Measurements from ENCODE around the gene RABL2B. TPM values are rescaled to one million over a fixed set of nuclear protein-coding genes. Genes with fewer than 3 reads are reported as not detected.

The RABL2B gene
- total and polyA plus RNA-seq, 2 experiments from 2014 or later: 18.4 to 23.6 TPM

DNA sequence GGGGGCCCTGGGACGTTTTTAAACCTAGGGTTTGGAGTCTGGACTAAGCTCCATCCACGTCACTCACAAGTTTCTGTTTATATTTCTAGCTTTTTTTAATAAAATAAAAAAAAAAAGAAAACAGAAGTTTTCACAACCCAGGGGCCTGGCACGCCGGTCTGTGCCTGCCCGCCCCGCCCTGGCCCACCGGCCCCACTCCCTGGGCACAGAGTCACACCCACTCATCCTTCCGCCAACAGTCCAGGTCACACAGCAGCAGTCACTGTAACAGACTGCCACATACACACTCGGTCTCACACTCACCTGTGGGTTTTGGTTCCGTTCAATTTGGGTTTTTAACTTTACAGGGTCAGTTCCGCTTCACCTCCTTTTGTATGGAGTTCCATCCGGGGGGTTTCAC is 50.8 kb downstream of the RABL2B start:
- Histone ChIP-seq H3K9me2 (ENCODE audit: insufficient read depth) (no peaks in the 10 kb centered on the region), H3K79me2 (ENCODE audit: insufficient read depth) (no peaks in the 10 kb centered on the region), H3K27ac (no peak overlapping the region), H3K4me2 (ENCODE audit: unreplicated experiment) (no peak overlapping the region), H3K9me3 (ENCODE audit: low read depth) (no peaks in the 10 kb centered on the region), H3K4me1 (ENCODE audit: insufficient read depth) (no peaks in the 10 kb centered on the region), H3K27me3 (replicated peaks; ENCODE audit: insufficient read depth) (no peaks in the 10 kb centered on the region; the same call in 1 of the 2 replicates), H2AFZ (no peak overlapping the region), H3K36me3 (ENCODE audit: low read depth) (no peaks in the 10 kb centered on the region), H3K4me3 (no peak overlapping the region), H3K9ac (no peak overlapping the region), H4K20me1 (ENCODE audit: insufficient read depth) (no peaks in the 10 kb centered on the region), H3F3A (ENCODE audit: insufficient read depth) (no peaks in the 10 kb centered on the region)
- DNase-seq: no peak
- TF ChIP-seq EZH2 (IDR thresholded peaks at IDR 0.05; ENCODE audit: insufficient read depth, poor library complexity, severe bottlenecking) (no peak), EZH2phosphoT487 (IDR thresholded peaks at IDR 0.05; ENCODE audit: insufficient read depth, low read depth) (no peak)
- WGBS, 2 experiments (ENCODE audit: low coverage in 1 of 2, low lambda C conversion rate in 2 of 2, missing lambda C conversion rate in 2 of 2): 58 to 60% methylated on average over 11 to 12 of the region's 12 CpGs
- in situ Hi-C loops (cut with MboI): no loop called here

GRCh38 chr22:50731811-50732624 is 51.4 kb downstream of the RABL2B start:
- no peak overlapping the region for H3K4me2 ChIP-seq (ENCODE audit: unreplicated experiment)
- in situ Hi-C loops (cut with MboI): no loop called here
- peak overlapping the region; percentile 83 for H2AFZ ChIP-seq
- DNase-seq: peak; percentile 66
- WGBS, 2 experiments (ENCODE audit: low coverage in 1 of 2, low lambda C conversion rate in 2 of 2, missing lambda C conversion rate in 2 of 2): 34 to 41% methylated on average over 25 to 31 of the region's 32 CpGs
- H3K27ac ChIP-seq: no peak overlapping the region
- no peaks in the 10 kb centered on the region for H3F3A ChIP-seq (ENCODE audit: insufficient read depth)
- no peaks in the 10 kb centered on the region for H3K9me2 ChIP-seq (ENCODE audit: insufficient read depth)
- no peaks in the 10 kb centered on the region for H3K4me1 ChIP-seq (ENCODE audit: insufficient read depth)
- no peaks in the 10 kb centered on the region for H3K36me3 ChIP-seq (ENCODE audit: low read depth)
- no peaks in the 10 kb centered on the region for H3K79me2 ChIP-seq (ENCODE audit: insufficient read depth)
- TF ChIP-seq EZH2phosphoT487 (IDR thresholded peaks at IDR 0.05; ENCODE audit: insufficient read depth, low read depth) (no peak), EZH2 (IDR thresholded peaks at IDR 0.05; ENCODE audit: insufficient read depth, poor library complexity, severe bottlenecking) (no peak)
- no peaks in the 10 kb centered on the region for H4K20me1 ChIP-seq (ENCODE audit: insufficient read depth)
- no peaks in the 10 kb centered on the region; the same call in 1 of the 2 replicates for H3K27me3 ChIP-seq (replicated peaks; ENCODE audit: insufficient read depth)
- H3K4me3 ChIP-seq: peak overlapping the region; percentile 40
- H3K9ac ChIP-seq: peak overlapping the region; percentile 43
- H3K9me3 ChIP-seq (ENCODE audit: low read depth): no peaks in the 10 kb centered on the region

GRCh38 chr22:50730941-50731661 is 52.3 kb downstream of the RABL2B start:
- Histone ChIP-seq H3K4me2 (ENCODE audit: unreplicated experiment) (no peak overlapping the region), H4K20me1 (ENCODE audit: insufficient read depth) (no peaks in the 10 kb centered on the region), H3K9me2 (ENCODE audit: insufficient read depth) (no peaks in the 10 kb centered on the region), H3F3A (ENCODE audit: insufficient read depth) (no peaks in the 10 kb centered on the region), H3K9ac (peak overlapping the region; percentile 43; the same call in 1 of the 2 replicates), H3K27me3 (replicated peaks; ENCODE audit: insufficient read depth) (no peaks in the 10 kb centered on the region), H3K27ac (no peak overlapping the region), H3K79me2 (ENCODE audit: insufficient read depth) (no peaks in the 10 kb centered on the region), H3K9me3 (ENCODE audit: low read depth) (no peaks in the 10 kb centered on the region), H2AFZ (peak overlapping the region; percentile 83; the same call in 1 of the 2 replicates), H3K4me1 (ENCODE audit: insufficient read depth) (no peaks in the 10 kb centered on the region), H3K36me3 (ENCODE audit: low read depth) (no peaks in the 10 kb centered on the region), H3K4me3 (no peak overlapping the region)
- no peak for TF ChIP-seq EZH2 (IDR thresholded peaks at IDR 0.05; ENCODE audit: insufficient read depth, poor library complexity, severe bottlenecking)
- no peak for TF ChIP-seq EZH2phosphoT487 (IDR thresholded peaks at IDR 0.05; ENCODE audit: insufficient read depth, low read depth)
- peak; percentile 47 for DNase-seq
- WGBS, 2 experiments (ENCODE audit: low coverage in 1 of 2, low lambda C conversion rate in 2 of 2, missing lambda C conversion rate in 2 of 2): 41 to 62% methylated on average over 43 to 61 of the region's 76 CpGs
- in situ Hi-C loops (cut with MboI): no loop called here

GRCh38 chr22:50730013-50730891 is 53.2 kb downstream of the RABL2B start:
- H3K4me2 ChIP-seq (ENCODE audit: unreplicated experiment): no peak overlapping the region
- H3K9me3 ChIP-seq (ENCODE audit: low read depth): no peaks in the 10 kb centered on the region
- H2AFZ ChIP-seq: no peak overlapping the region
- no peaks in the 10 kb centered on the region for H3K27me3 ChIP-seq (replicated peaks; ENCODE audit: insufficient read depth)
- 75 to 82% methylated on average over 24 to 54 of the region's 54 CpGs for WGBS, 2 experiments (ENCODE audit: low coverage in 1 of 2, low lambda C conversion rate in 2 of 2, missing lambda C conversion rate in 2 of 2)
- in situ Hi-C loops (cut with MboI): no loop called here
- no peaks in the 10 kb centered on the region for H3K9me2 ChIP-seq (ENCODE audit: insufficient read depth)
- H4K20me1 ChIP-seq (ENCODE audit: insufficient read depth): no peaks in the 10 kb centered on the region
- no peaks in the 10 kb centered on the region for H3F3A ChIP-seq (ENCODE audit: insufficient read depth)
- no peak overlapping the region for H3K9ac ChIP-seq
- H3K27ac ChIP-seq: no peak overlapping the region
- no peaks in the 10 kb centered on the region for H3K36me3 ChIP-seq (ENCODE audit: low read depth)
- H3K4me3 ChIP-seq: no peak overlapping the region
- no peaks in the 10 kb centered on the region for H3K79me2 ChIP-seq (ENCODE audit: insufficient read depth)
- no peak for TF ChIP-seq EZH2 (IDR thresholded peaks at IDR 0.05; ENCODE audit: insufficient read depth, poor library complexity, severe bottlenecking)
- no peak for TF ChIP-seq EZH2phosphoT487 (IDR thresholded peaks at IDR 0.05; ENCODE audit: insufficient read depth, low read depth)
- no peak for DNase-seq
- no peaks in the 10 kb centered on the region for H3K4me1 ChIP-seq (ENCODE audit: insufficient read depth)
